Adipocyte (in vitro differentiated cells): Measurements from ENCODE around the gene DYNLT1.
"Not testable (repeated sequence)": the region's sequence is repeated elsewhere in the genome, so short reads cannot be mapped to it uniquely, and the experiment has no call there.

Experiments
- DNase-seq: peaks from one replicate; pipeline ENCODE4 v3.0.0-alpha.2; 2015; ENCODE audit warnings: low read depth
- H3K27me3 ChIP-seq: replicated peaks from 2 replicates; pipeline ENCODE4 v1.7.0; 2013; ENCODE audit warnings: mild to moderate bottlenecking, low read length, moderate library complexity; ENCODE audit not compliant: control insufficient read depth, insufficient read depth
- H3K36me3 ChIP-seq: 2 replicates; pipeline ENCODE4 v1.7.0; 2013; ENCODE audit warnings: low read length, mild to moderate bottlenecking, moderate library complexity; ENCODE audit not compliant: control insufficient read depth, insufficient read depth, severe bottlenecking
- H3K4me1 ChIP-seq: 2 replicates; pipeline ENCODE4 v1.7.0; 2013; ENCODE audit warnings: mild to moderate bottlenecking, low read length, moderate library complexity; ENCODE audit not compliant: control insufficient read depth, insufficient read depth
- H3K4me3 ChIP-seq: 2 replicates; pipeline ENCODE4 v1.7.0; 2013; ENCODE audit warnings: mild to moderate bottlenecking, low read length, moderate library complexity
- H3K9ac ChIP-seq: 2 replicates; pipeline ENCODE4 v1.7.0; 2013; ENCODE audit warnings: mild to moderate bottlenecking, low read length, moderate library complexity
- H3K9me3 ChIP-seq: 2 replicates; pipeline ENCODE4 v1.7.0; 2013; ENCODE audit warnings: mild to moderate bottlenecking, low read length, moderate library complexity; ENCODE audit not compliant: control insufficient read depth

Gene DYNLT1

GRCh38 chr6:158662607-158662953 is 18.0 kb upstream of the DYNLT1 start:
- no peaks in the 10 kb centered on the region for H3K27me3 ChIP-seq
- no peak for DNase-seq
- no peaks in the 10 kb centered on the region for H3K36me3 ChIP-seq
- H3K4me1 ChIP-seq: peaks cover 28% of the 10 kb centered on the region
- peak overlapping the region; percentile 57 for H3K4me3 ChIP-seq
- H3K9me3 ChIP-seq: no peaks in the 10 kb centered on the region
- H3K9ac ChIP-seq: peak overlapping the region; percentile 43

GRCh38 chr6:158661156-158661685 is 16.7 kb upstream of the DYNLT1 start:
- Histone ChIP-seq H3K4me1 (peaks cover 16% of the 10 kb centered on the region), H3K4me3 (no peak overlapping the region), H3K27me3 (no peaks in the 10 kb centered on the region), H3K9me3 (no peaks in the 10 kb centered on the region), H3K36me3 (no peaks in the 10 kb centered on the region), H3K9ac (no peak overlapping the region)
- DNase-seq: no peak

GRCh38 chr6:158660333-158660754 is 15.8 kb upstream of the DYNLT1 start:
- H3K4me3 ChIP-seq: no peak overlapping the region
- H3K36me3 ChIP-seq: no peaks in the 10 kb centered on the region
- peak; percentile 31 for DNase-seq
- no peak overlapping the region for H3K9ac ChIP-seq
- H3K4me1 ChIP-seq: peaks cover 21% of the 10 kb centered on the region
- H3K9me3 ChIP-seq: no peaks in the 10 kb centered on the region
- H3K27me3 ChIP-seq: no peaks in the 10 kb centered on the region

GRCh38 chr6:158656986-158657385 is 12.4 kb upstream of the DYNLT1 start:
- not testable (repeated sequence) for H3K9ac ChIP-seq, H3K27me3 ChIP-seq, H3K36me3 ChIP-seq, H3K9me3 ChIP-seq, H3K4me3 ChIP-seq
- DNase-seq: peak; percentile 57
- peaks cover 22% of the 10 kb centered on the region for H3K4me1 ChIP-seq

GRCh38 chr6:158655569-158656450 is 11.3 kb upstream of the DYNLT1 start:
- Histone ChIP-seq H3K4me3 (no peak overlapping the region), H3K36me3 (no peaks in the 10 kb centered on the region), H3K9ac (no peak overlapping the region), H3K4me1 (peaks cover 22% of the 10 kb centered on the region), H3K9me3 (no peaks in the 10 kb centered on the region), H3K27me3 (no peaks in the 10 kb centered on the region)
- DNase-seq: no peak

GRCh38 chr6:158654960-158655489 is 10.5 kb upstream of the DYNLT1 start:
- H3K36me3 ChIP-seq: no peaks in the 10 kb centered on the region
- no peaks in the 10 kb centered on the region for H3K9me3 ChIP-seq
- no peak overlapping the region for H3K9ac ChIP-seq
- H3K27me3 ChIP-seq: no peaks in the 10 kb centered on the region
- peak overlapping the region; percentile 25 for H3K4me3 ChIP-seq
- H3K4me1 ChIP-seq: peaks cover 22% of the 10 kb centered on the region
- peak; percentile 78 for DNase-seq

- H3K4me3 ChIP-seq: peak overlapping the region; percentile 25
- H3K4me1 ChIP-seq: peaks cover 27% of the 10 kb centered on the region
- no peak overlapping the region for H3K9ac ChIP-seq
- DNase-seq: peak; percentile 86
- H3K27me3 ChIP-seq: no peaks in the 10 kb centered on the region
- no peaks in the 10 kb centered on the region for H3K9me3 ChIP-seq
- no peaks in the 10 kb centered on the region for H3K36me3 ChIP-seq
Observed at GRCh38 chr6:158654498-158654897, 10.0 kb upstream of the DYNLT1 start.

DNA sequence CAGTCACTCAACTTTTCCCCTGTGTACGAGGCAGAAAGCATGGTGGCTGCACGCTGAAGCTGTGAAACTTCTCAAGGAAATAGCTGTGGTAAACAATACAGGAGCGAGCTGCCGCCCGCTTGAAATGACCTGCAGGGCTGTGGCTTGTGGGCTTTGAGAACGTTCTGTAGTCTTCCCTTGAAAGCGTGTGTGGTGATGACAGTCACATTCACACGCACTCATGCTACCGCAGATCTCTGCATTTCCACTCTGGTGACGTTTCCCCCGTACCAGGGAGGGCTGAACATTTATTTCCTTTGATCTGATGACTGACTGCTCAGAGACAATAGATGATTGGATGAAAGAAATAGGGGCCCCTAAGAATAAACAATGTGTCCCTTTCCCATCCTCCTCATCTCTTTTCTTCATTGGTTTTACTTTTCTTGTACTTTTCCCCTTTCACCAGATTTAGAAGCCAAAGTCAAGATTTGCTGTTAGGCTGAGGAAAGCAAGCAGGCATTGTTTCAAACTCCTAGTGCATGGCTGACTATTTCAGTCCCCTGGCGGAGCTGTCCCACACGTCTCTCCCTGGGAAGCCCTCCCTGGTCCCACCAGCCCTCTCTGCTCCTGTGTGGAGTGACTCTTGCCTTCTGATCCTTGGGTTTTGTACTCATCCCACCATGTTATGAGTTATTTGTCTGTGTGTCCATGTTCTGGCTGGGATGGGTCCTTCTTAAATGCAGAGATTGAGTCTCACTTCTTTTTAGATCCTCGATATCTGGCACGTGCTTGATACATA is 9.2 kb upstream of the DYNLT1 start:
- H3K9ac ChIP-seq: no peak overlapping the region
- H3K36me3 ChIP-seq: no peaks in the 10 kb centered on the region
- H3K4me3 ChIP-seq: no peak overlapping the region
- H3K4me1 ChIP-seq: peaks cover 34% of the 10 kb centered on the region
- H3K27me3 ChIP-seq: no peaks in the 10 kb centered on the region
- DNase-seq: no peak
- no peaks in the 10 kb centered on the region for H3K9me3 ChIP-seq

GRCh38 chr6:158651981-158652737 is 7.6 kb upstream of the DYNLT1 start:
- H3K36me3 ChIP-seq, H3K9ac ChIP-seq, H3K27me3 ChIP-seq, H3K9me3 ChIP-seq, H3K4me3 ChIP-seq, DNase-seq: not testable (repeated sequence)
- peaks cover 35% of the 10 kb centered on the region for H3K4me1 ChIP-seq

GRCh38 chr6:158649289-158650143 is 5.0 kb upstream of the DYNLT1 start, which contains the start of gene SYTL3:
Gene SYTL3 (plus strand): TSS chr6:158650054. CDS start chr6:158663269, 13,215 bp downstream.
- Histone ChIP-seq H3K4me3 (peak within 1 kb of the TSS; percentile 32), H3K9ac (peak within 1 kb of the TSS; percentile 20), H3K27me3 (no peaks in the 10 kb centered on the region), H3K36me3 (no peaks in the 10 kb centered on the region), H3K9me3 (no peaks in the 10 kb centered on the region), H3K4me1 (peaks cover 26% of the 10 kb centered on the region)
- DNase-seq: no peak
